Measurements from ENCODE around the gene JMJD8. TPM values are rescaled to one million over a fixed set of nuclear protein-coding genes. Genes with fewer than 3 reads are reported as not detected.

JMJD8 gene
- total RNA-seq, 3 donors from 2014 or later, result 77.0 to 90.4 (median 88.7) TPM

GRCh38 chr16:706189-707061 lies 22.3 kb upstream of the JMJD8 start:
- peak overlapping the region; percentile 56 for H3K4me3 Mint-ChIP-seq
- no peak for DNase-seq

GRCh38 chr16:705431-706188 lies 21.5 kb upstream of the JMJD8 start, which contains the start of gene FBXL16:
Gene FBXL16 (minus strand): TSS chr16:705801. CDS start chr16:697405, 8,396 bp downstream.
- H3K36me3 Mint-ChIP-seq (ENCODE audit: insufficient read depth), result no peaks in the 10 kb centered on the region
- peaks cover 4% of the 10 kb centered on the region for H3K4me1 Mint-ChIP-seq (ENCODE audit: low read depth)
- no peaks in the 10 kb centered on the region for H3K9me3 Mint-ChIP-seq
- ATAC-seq, result peak in 1 of 2 donors; percentile 5
- peaks cover 55% of the 10 kb centered on the region for H3K27me3 Mint-ChIP-seq (ENCODE audit: low read depth)
- no peak for DNase-seq
- H3K4me3 Mint-ChIP-seq, result peak within 1 kb of the TSS; percentile 56

More at GRCh38 chr16:706189-707061, 22.3 kb upstream of the JMJD8 start:
- peaks cover 4% of the 10 kb centered on the region for H3K4me1 Mint-ChIP-seq (ENCODE audit: low read depth)
- no peaks in the 10 kb centered on the region for H3K9me3 Mint-ChIP-seq
- no peaks in the 10 kb centered on the region for H3K36me3 Mint-ChIP-seq (ENCODE audit: insufficient read depth)
- peak in 1 of 2 donors; percentile 19 for ATAC-seq
- peaks cover 56% of the 10 kb centered on the region for H3K27me3 Mint-ChIP-seq (ENCODE audit: low read depth)

- Mint-ChIP-seq H3K9me3 (no peaks in the 10 kb centered on the region), H3K27me3 (ENCODE audit: low read depth) (peaks cover 54% of the 10 kb centered on the region), H3K4me3 (no peak overlapping the region), H3K4me1 (ENCODE audit: low read depth) (peaks cover 7% of the 10 kb centered on the region), H3K36me3 (ENCODE audit: insufficient read depth) (no peaks in the 10 kb centered on the region)
- DNase-seq, result no peak
- no peak for ATAC-seq
Measured at GRCh38 chr16:704552-705380, 20.6 kb upstream of the JMJD8 start.

- ATAC-seq (no peak), DNase-seq (no peak)
- peaks cover 9% of the 10 kb centered on the region for H3K4me1 Mint-ChIP-seq (ENCODE audit: low read depth)
- H3K4me3 Mint-ChIP-seq, result no peak overlapping the region
- H3K9me3 Mint-ChIP-seq, result no peaks in the 10 kb centered on the region
- H3K27me3 Mint-ChIP-seq (ENCODE audit: low read depth), result peaks cover 47% of the 10 kb centered on the region
- H3K36me3 Mint-ChIP-seq (ENCODE audit: insufficient read depth), result no peaks in the 10 kb centered on the region
Measured at GRCh38 chr16:704047-704446, 19.9 kb upstream of the JMJD8 start.

GRCh38 chr16:703406-703805 lies 19.3 kb upstream of the JMJD8 start:
- Mint-ChIP-seq H3K9me3 (no peaks in the 10 kb centered on the region), H3K27me3 (ENCODE audit: low read depth) (peaks cover 41% of the 10 kb centered on the region), H3K36me3 (ENCODE audit: insufficient read depth) (no peaks in the 10 kb centered on the region), H3K4me1 (ENCODE audit: low read depth) (peaks cover 12% of the 10 kb centered on the region), H3K4me3 (no peak overlapping the region)
- DNase-seq, result no peak
- no peak for ATAC-seq

- H3K4me1 Mint-ChIP-seq (ENCODE audit: low read depth), result peaks cover 12% of the 10 kb centered on the region
- H3K4me3 Mint-ChIP-seq, result no peak overlapping the region
- DNase-seq, result no peak
- no peaks in the 10 kb centered on the region for H3K36me3 Mint-ChIP-seq (ENCODE audit: insufficient read depth)
- H3K9me3 Mint-ChIP-seq, result no peaks in the 10 kb centered on the region
- H3K27me3 Mint-ChIP-seq (ENCODE audit: low read depth), result peaks cover 32% of the 10 kb centered on the region
- no peak for ATAC-seq
Measured at GRCh38 chr16:702341-702740, 18.2 kb upstream of the JMJD8 start.

GRCh38 chr16:700684-701584 lies 16.8 kb upstream of the JMJD8 start:
- DNase-seq, result peak; percentile 48
- H3K36me3 Mint-ChIP-seq (ENCODE audit: insufficient read depth), result no peaks in the 10 kb centered on the region
- H3K4me1 Mint-ChIP-seq (ENCODE audit: low read depth), result peaks cover 15% of the 10 kb centered on the region
- no peaks in the 10 kb centered on the region for H3K9me3 Mint-ChIP-seq
- H3K4me3 Mint-ChIP-seq, result no peak overlapping the region
- peak; percentile 79 for ATAC-seq
- H3K27me3 Mint-ChIP-seq (ENCODE audit: low read depth), result peaks cover 20% of the 10 kb centered on the region

- H3K4me3 Mint-ChIP-seq, result no peak overlapping the region
- no peaks in the 10 kb centered on the region for H3K9me3 Mint-ChIP-seq
- no peak for ATAC-seq
- no peaks in the 10 kb centered on the region for H3K36me3 Mint-ChIP-seq (ENCODE audit: insufficient read depth)
- peaks cover 22% of the 10 kb centered on the region for H3K4me1 Mint-ChIP-seq (ENCODE audit: low read depth)
- no peak for DNase-seq
- H3K27me3 Mint-ChIP-seq (ENCODE audit: low read depth), result peaks cover 20% of the 10 kb centered on the region
Measured at GRCh38 chr16:698911-699671, 15.0 kb upstream of the JMJD8 start.

- peak; percentile 66 for DNase-seq
- H3K4me3 Mint-ChIP-seq, result peak overlapping the region; percentile 78
Measured at GRCh38 chr16:695355-696089, 11.4 kb upstream of the JMJD8 start.

GRCh38 chr16:694863-695354 lies 10.8 kb upstream of the JMJD8 start:
- no peaks in the 10 kb centered on the region for H3K9me3 Mint-ChIP-seq
- H3K27me3 Mint-ChIP-seq (ENCODE audit: low read depth), result peaks cover 2% of the 10 kb centered on the region
- DNase-seq (no peak), ATAC-seq (no peak)
- H3K4me1 Mint-ChIP-seq (ENCODE audit: low read depth), result peaks cover 28% of the 10 kb centered on the region
- peak overlapping the region; percentile 46 for H3K4me3 Mint-ChIP-seq
- no peaks in the 10 kb centered on the region for H3K36me3 Mint-ChIP-seq (ENCODE audit: insufficient read depth)

More at GRCh38 chr16:695355-696089, 11.4 kb upstream of the JMJD8 start:
- Mint-ChIP-seq H3K36me3 (ENCODE audit: insufficient read depth) (no peaks in the 10 kb centered on the region), H3K9me3 (no peaks in the 10 kb centered on the region), H3K27me3 (ENCODE audit: low read depth) (peaks cover 4% of the 10 kb centered on the region), H3K4me1 (ENCODE audit: low read depth) (peaks cover 27% of the 10 kb centered on the region)
- ATAC-seq, result peak; percentile 77 to 81

- no peaks in the 10 kb centered on the region for H3K36me3 Mint-ChIP-seq (ENCODE audit: insufficient read depth)
- H3K4me1 Mint-ChIP-seq (ENCODE audit: low read depth), result peaks cover 29% of the 10 kb centered on the region
- ATAC-seq (no peak), DNase-seq (no peak)
- no peaks in the 10 kb centered on the region for H3K9me3 Mint-ChIP-seq
- H3K4me3 Mint-ChIP-seq, result peak overlapping the region; percentile 55
- peaks cover 2% of the 10 kb centered on the region for H3K27me3 Mint-ChIP-seq (ENCODE audit: low read depth)
Measured at GRCh38 chr16:694187-694862, 10.2 kb upstream of the JMJD8 start.
